HepG2 (cell line): ENCODE data around the gene BIRC5. TPM values are rescaled to one million over a fixed set of nuclear protein-coding genes. Genes with fewer than 3 reads are reported as not detected.

Source experiments
- AGO2 ChIP-seq: fragments of 200-400 bp; formaldehyde crosslinking; optimal IDR thresholded peaks from 2 replicates; pipeline ENCODE3; 2017; ENCODE audit warnings: mild to moderate bottlenecking, low read depth, low read length, moderate library complexity
- ATF7 ChIP-seq, 2 experiments: fragments of 450-650 bp in 1 of 2; sonication (generic) in 1 of 2; formaldehyde crosslinking in 1 of 2; IDR thresholded peaks; 2 replicates each; pipeline versions ENCODE4 v1.4.0 to v1.6.1; 2016 to 2020; ENCODE audit warnings: antibody characterized with exemption in 1 of 2, mild to moderate bottlenecking in 1 of 2, missing genetic modification reagents in 1 of 2
- GLI4 ChIP-seq: sonication (generic); formaldehyde crosslinking; IDR thresholded peaks from 2 replicates; pipeline ENCODE4 v1.5.1; 2020; ENCODE audit warnings: missing genetic modification reagents, mild to moderate bottlenecking, moderate library complexity, borderline replicate concordance
- HMGA1 ChIP-seq: sonication (generic); formaldehyde crosslinking; conservative IDR thresholded peaks from 2 replicates; pipeline ENCODE4 v1.4.0; 2020; ENCODE audit warnings: missing genetic modification reagents
- HOXD1 ChIP-seq: sonication (generic); formaldehyde crosslinking; IDR thresholded peaks from 2 replicates; pipeline ENCODE4 v1.5.0; 2020; ENCODE audit warnings: missing genetic modification reagents
- KDM5B ChIP-seq: sonication (generic); formaldehyde crosslinking; IDR thresholded peaks from 2 replicates; pipeline ENCODE4 v1.4.0; 2020; ENCODE audit warnings: missing genetic modification reagents, mild to moderate bottlenecking, borderline replicate concordance
- KMT2B ChIP-seq: IDR thresholded peaks from 2 replicates; pipeline ENCODE4 v1.6.1; 2016; ENCODE audit warnings: missing genetic modification reagents, missing compliant biosample characterization
- NFYC ChIP-seq: IDR thresholded peaks from 2 replicates; pipeline ENCODE4 v1.6.1; 2016; ENCODE audit warnings: missing genetic modification reagents, missing compliant biosample characterization
- NR1H2 ChIP-seq: sonication (generic); formaldehyde crosslinking; IDR thresholded peaks from 2 replicates; pipeline ENCODE4 v1.8.1; 2022; ENCODE audit warnings: low read depth, missing genetic modification reagents, borderline replicate concordance
- SIN3A ChIP-seq: IDR thresholded peaks from 2 replicates; pipeline ENCODE4 v1.6.1; 2011; ENCODE audit warnings: low read depth, mild to moderate bottlenecking, control low read depth, low read length, borderline replicate concordance
- SMAD3 ChIP-seq: sonication (generic); formaldehyde crosslinking; IDR thresholded peaks from 2 replicates; pipeline ENCODE4 v1.4.0; 2020; ENCODE audit warnings: missing genetic modification reagents
- TAF1 ChIP-seq: sonication (generic); formaldehyde crosslinking; IDR thresholded peaks from 2 replicates; pipeline ENCODE4 v1.4.0; 2020; ENCODE audit warnings: missing genetic modification reagents
- TFAP4 ChIP-seq: sonication (generic); IDR thresholded peaks from 2 replicates; pipeline ENCODE4 v1.6.1; 2016; ENCODE audit warnings: low read depth, borderline replicate concordance
- TSC22D2 ChIP-seq: sonication (generic); formaldehyde crosslinking; IDR thresholded peaks from 2 replicates; pipeline ENCODE4 v1.5.1; 2020; ENCODE audit warnings: missing genetic modification reagents, mild to moderate bottlenecking, borderline replicate concordance
- ZBTB7B ChIP-seq: sonication (generic); formaldehyde crosslinking; IDR thresholded peaks from 2 replicates; pipeline ENCODE4 v1.4.0; 2020; ENCODE audit warnings: missing genetic modification reagents
- ZC3H13 ChIP-seq: sonication (generic); formaldehyde crosslinking; IDR thresholded peaks from 2 replicates; pipeline ENCODE4 v1.8.1; 2023; ENCODE audit warnings: mild to moderate bottlenecking, missing genetic modification reagents, moderate library complexity
- ZEB1 ChIP-seq: IDR thresholded peaks from 2 replicates; pipeline ENCODE4 v1.6.1; 2012; ENCODE audit warnings: mild to moderate bottlenecking, low read depth, inconsistent platforms; ENCODE audit not compliant: insufficient replicate concordance
- ZIK1 ChIP-seq: sonication (generic); formaldehyde crosslinking; IDR thresholded peaks from 2 replicates; pipeline ENCODE4 v1.5.0; 2020; ENCODE audit warnings: mild to moderate bottlenecking, low read depth, missing genetic modification reagents, borderline replicate concordance
- ZNF12 ChIP-seq: sonication (generic); formaldehyde crosslinking; IDR thresholded peaks from 2 replicates; pipeline ENCODE4 v1.5.0; 2020; ENCODE audit warnings: missing genetic modification reagents
- ZNF501 ChIP-seq: sonication (generic); formaldehyde crosslinking; IDR thresholded peaks from 2 replicates; pipeline ENCODE4 v1.5.1; 2020; ENCODE audit warnings: mild to moderate bottlenecking, moderate library complexity, missing genetic modification reagents
- ZNF570 ChIP-seq: sonication (generic); formaldehyde crosslinking; IDR thresholded peaks from 2 replicates; pipeline ENCODE4 v1.4.0; 2020; ENCODE audit warnings: mild to moderate bottlenecking, missing genetic modification reagents, borderline replicate concordance
- ZNF576 ChIP-seq: sonication (generic); formaldehyde crosslinking; IDR thresholded peaks from 2 replicates; pipeline ENCODE4 v1.4.0; 2020; ENCODE audit warnings: mild to moderate bottlenecking, missing genetic modification reagents
- ZNF589 ChIP-seq: sonication (generic); formaldehyde crosslinking; conservative IDR thresholded peaks from 2 replicates; pipeline ENCODE4 v1.8.0; 2022; ENCODE audit warnings: mild to moderate bottlenecking, moderate library complexity, missing genetic modification reagents
- ZNF777 ChIP-seq: sonication (generic); formaldehyde crosslinking; IDR thresholded peaks from 2 replicates; pipeline ENCODE4 v1.4.0; 2020; ENCODE audit warnings: missing genetic modification reagents
- polyA plus RNA-seq, 8 experiments: library from polyadenylated mRNA; depleted of rRNA in 3 of 8; stranded (reverse) in 7 of 8; unstranded in 1 of 8; fragments of >200 nt; fragmentation: Illumina TruSeq in 4 of 8; extraction: Trizol in 4 of 8; gene quantifications; 2 replicates each; pipeline versions ENCODE4 v1.2.1 to v1.2.3, GENCODE V29; 2011 to 2016; ENCODE audit warnings: low read depth in 4 of 8, missing spikeins in 1 of 8, mixed read lengths in 1 of 8; ENCODE audit not compliant: insufficient read depth in 1 of 8
- total RNA-seq, 5 experiments: library from RNA; depleted of rRNA; stranded (reverse); fragments of >200 nt; fragmentation: Illumina TruSeq; extraction: Trizol; gene quantifications; 2 replicates each; pipeline ENCODE4 v1.2.3, GENCODE V29; 2016; ENCODE audit warnings: low read depth in 1 of 5
- TF ChIP-seq, protein P1 (sequence below): sonication (generic); formaldehyde crosslinking; IDR thresholded peaks from 2 replicates; pipeline ENCODE4 v1.5.1; 2020; ENCODE audit warnings: mild to moderate bottlenecking, moderate library complexity, missing genetic modification reagents
- TF ChIP-seq, protein P2 (sequence below): sonication (generic); formaldehyde crosslinking; IDR thresholded peaks from 2 replicates; pipeline ENCODE4 v1.8.1; 2022; ENCODE audit warnings: mild to moderate bottlenecking, missing genetic modification reagents

Gene BIRC5
- total and polyA plus RNA-seq, 2 of the 13 experiments (the other 11 are each of a cell fraction or from before 2014, with no cell fraction given), result 30.3 to 135 TPM

DNA sequence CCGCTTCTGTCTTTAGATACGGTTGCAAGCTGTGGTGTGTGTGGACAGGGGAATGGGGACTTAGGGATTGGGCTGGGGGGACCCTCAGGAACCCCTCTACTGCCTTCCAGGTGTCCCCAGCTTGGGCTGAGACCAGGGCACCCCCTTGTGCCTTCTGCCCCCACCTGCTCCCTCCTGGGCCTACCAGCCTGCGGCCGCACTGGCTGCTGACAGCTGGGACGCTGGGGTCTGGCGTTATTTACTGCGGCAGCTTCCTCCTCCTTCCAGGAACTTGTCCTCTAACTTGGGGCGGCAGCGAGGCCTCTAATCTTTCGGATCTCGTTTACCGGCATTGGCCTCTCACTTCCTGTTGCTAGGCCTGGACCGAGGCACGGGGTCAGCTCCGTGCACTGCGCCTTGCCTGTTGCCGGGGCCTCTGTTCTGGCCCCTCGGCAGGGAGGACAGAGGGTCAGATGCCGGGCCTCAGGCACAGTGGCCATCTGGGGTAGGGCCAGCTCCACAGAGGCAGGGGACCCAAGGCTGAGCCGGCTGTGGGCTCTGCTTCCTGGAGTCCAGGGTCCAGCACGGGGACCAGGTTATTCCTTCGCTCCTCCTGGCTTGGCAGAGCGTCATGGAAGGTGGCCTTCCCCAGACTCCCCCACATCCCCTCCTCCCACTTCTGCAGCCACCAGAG is 49.1 kb downstream of the BIRC5 start (continued):
- TF ChIP-seq ZNF570, result no peak
- TF ChIP-seq HOXD1 (CRISPR knock-in tag), result no peak
- TF ChIP-seq AGO2, result no peak
- TF ChIP-seq TSC22D2 (CRISPR knock-in tag), result no peak
- TF ChIP-seq ZIK1, result 0 out of 2 replicates have a peak, but pooled peaks have one; percentile 22
- TF ChIP-seq, protein P1, sequence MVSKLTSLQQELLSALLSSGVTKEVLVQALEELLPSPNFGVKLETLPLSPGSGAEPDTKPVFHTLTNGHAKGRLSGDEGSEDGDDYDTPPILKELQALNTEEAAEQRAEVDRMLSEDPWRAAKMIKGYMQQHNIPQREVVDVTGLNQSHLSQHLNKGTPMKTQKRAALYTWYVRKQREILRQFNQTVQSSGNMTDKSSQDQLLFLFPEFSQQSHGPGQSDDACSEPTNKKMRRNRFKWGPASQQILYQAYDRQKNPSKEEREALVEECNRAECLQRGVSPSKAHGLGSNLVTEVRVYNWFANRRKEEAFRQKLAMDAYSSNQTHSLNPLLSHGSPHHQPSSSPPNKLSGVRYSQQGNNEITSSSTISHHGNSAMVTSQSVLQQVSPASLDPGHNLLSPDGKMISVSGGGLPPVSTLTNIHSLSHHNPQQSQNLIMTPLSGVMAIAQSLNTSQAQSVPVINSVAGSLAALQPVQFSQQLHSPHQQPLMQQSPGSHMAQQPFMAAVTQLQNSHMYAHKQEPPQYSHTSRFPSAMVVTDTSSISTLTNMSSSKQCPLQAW (CRISPR knock-in tag), result peak; percentile 65; the same call in 1 of the 2 replicates
- TF ChIP-seq SIN3A, result no peak
- no peak for TF ChIP-seq KMT2B (CRISPR knock-in tag)
- no peak for TF ChIP-seq ZNF777 (CRISPR knock-in tag)
- 0 out of 2 replicates have a peak, but pooled peaks have one; percentile 37 for TF ChIP-seq SMAD3 (CRISPR knock-in tag)
- no peak for TF ChIP-seq ZNF576
- no peak for TF ChIP-seq TAF1 (CRISPR knock-in tag)
- no peak; the same call in 1 of the 2 replicates for TF ChIP-seq TFAP4
- TF ChIP-seq ZNF589 (CRISPR knock-in tag), result no peak
- TF ChIP-seq, protein P2, sequence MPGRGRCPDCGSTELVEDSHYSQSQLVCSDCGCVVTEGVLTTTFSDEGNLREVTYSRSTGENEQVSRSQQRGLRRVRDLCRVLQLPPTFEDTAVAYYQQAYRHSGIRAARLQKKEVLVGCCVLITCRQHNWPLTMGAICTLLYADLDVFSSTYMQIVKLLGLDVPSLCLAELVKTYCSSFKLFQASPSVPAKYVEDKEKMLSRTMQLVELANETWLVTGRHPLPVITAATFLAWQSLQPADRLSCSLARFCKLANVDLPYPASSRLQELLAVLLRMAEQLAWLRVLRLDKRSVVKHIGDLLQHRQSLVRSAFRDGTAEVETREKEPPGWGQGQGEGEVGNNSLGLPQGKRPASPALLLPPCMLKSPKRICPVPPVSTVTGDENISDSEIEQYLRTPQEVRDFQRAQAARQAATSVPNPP (CRISPR knock-in tag), result no peak
- peak; percentile 43; the same call in 1 of the 2 replicates for TF ChIP-seq KDM5B
- TF ChIP-seq ZNF501 (CRISPR knock-in tag), result peak; percentile 83
- TF ChIP-seq GLI4 (CRISPR knock-in tag), result no peak
- peak; percentile 77 for TF ChIP-seq ZBTB7B
- no peak for TF ChIP-seq ZNF12
- no peak for TF ChIP-seq ZC3H13 (CRISPR knock-in tag)
- no peak for TF ChIP-seq ZEB1
- TF ChIP-seq ATF7 (IDR thresholded peaks at IDR 0.05), result no peak
- no peak for TF ChIP-seq ATF7 (CRISPR knock-in tag; IDR thresholded peaks at IDR 0.05)
- TF ChIP-seq NFYC (CRISPR knock-in tag), result no peak
- no peak for TF ChIP-seq HMGA1
- TF ChIP-seq NR1H2 (CRISPR knock-in tag), result no peak
